LNCAP (cell line): ENCODE results near the gene LRFN5.

Experiments
- TF ChIP-seq, protein P1 (sequence below): fragments of 450-650 bp; IDR thresholded peaks from 2 replicates; pipeline ENCODE4 v1.5.1; 2017; ENCODE audit warnings: mild to moderate bottlenecking

The LRFN5 gene

DNA sequence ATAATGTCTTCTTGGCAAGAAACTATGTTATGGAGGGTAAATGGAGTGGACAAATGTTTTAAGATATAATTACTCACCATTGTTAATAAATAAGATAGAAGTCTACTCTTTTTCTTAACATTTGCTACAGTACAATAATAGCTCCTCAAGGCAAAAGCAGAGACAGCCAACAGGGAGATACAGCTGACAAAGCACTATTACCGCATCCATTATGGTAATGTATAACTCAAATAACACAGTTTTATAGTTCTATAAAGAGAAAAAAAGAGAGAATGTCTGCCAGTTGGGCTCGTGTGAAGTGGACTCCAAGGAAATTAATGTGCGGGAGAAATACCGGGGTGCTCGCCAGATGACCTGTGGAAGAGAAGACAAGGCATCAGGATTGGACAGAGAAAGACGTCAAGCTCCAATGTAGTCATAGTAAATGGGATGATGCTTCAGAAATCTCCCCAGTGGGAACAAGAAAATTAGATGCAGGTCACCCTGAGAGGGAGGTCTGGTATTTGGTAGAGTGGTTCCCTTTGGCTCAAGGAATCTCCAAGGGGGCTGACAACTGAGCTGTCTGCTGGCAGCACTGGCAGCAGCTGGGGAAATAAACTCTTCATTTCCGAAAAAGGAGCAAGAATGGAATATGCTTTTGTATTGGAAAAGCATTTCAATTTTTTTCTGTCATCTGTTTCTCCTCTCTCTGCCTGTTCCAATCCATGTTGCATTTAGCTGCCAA is 343.9 kb downstream of the LRFN5 start:
- TF ChIP-seq, protein P1, sequence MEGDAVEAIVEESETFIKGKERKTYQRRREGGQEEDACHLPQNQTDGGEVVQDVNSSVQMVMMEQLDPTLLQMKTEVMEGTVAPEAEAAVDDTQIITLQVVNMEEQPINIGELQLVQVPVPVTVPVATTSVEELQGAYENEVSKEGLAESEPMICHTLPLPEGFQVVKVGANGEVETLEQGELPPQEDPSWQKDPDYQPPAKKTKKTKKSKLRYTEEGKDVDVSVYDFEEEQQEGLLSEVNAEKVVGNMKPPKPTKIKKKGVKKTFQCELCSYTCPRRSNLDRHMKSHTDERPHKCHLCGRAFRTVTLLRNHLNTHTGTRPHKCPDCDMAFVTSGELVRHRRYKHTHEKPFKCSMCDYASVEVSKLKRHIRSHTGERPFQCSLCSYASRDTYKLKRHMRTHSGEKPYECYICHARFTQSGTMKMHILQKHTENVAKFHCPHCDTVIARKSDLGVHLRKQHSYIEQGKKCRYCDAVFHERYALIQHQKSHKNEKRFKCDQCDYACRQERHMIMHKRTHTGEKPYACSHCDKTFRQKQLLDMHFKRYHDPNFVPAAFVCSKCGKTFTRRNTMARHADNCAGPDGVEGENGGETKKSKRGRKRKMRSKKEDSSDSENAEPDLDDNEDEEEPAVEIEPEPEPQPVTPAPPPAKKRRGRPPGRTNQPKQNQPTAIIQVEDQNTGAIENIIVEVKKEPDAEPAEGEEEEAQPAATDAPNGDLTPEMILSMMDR = no peak
